ENCODE results near the gene ZC3HAV1L. TPM values are rescaled to one million over a fixed set of nuclear protein-coding genes. Genes with fewer than 3 reads are reported as not detected.

The ZC3HAV1L gene
- total and polyA plus RNA-seq, 2 experiments from 2014 or later, result 2.0 to 11.3 TPM

DNA sequence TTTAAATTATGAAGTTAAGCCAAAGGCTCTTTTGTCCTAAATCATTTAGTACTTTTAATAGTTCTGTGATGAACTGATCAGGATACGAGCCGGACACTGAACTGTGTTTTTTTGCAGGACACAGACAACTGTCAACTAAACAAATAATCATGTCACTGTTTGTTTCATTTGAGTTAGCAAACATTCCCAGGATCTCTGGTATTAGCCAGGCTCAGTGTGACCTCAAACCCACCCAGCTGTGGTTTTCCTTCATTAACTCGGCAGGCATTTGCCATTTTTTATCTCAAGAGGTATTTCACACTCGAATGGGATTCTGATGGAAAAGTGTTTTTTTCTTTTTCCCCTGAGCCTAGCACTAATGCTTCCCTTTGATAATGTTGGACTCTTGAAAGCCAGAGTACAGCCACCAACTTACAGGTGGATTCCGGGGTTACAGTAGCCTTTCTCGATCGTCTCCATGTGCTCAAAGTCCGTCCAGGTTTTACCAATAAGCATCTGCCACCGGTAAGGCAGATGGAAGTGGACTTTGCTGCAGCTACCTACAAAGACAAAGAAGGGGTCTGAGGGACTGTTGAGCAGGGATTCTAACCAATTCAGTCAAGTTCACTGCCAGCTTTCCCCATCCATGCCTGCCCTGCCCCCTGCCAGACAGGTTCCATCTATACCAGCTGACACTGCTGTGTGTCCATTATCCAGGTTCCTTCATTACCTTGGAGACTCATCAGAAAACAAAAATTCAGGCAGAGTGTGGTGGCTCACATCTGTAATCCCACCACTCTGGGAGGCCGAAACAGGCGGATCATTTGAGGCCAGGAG lies 40.2 kb upstream of the ZC3HAV1L start:
- Histone ChIP-seq H3K4me2 (no peak overlapping the region), H2AFZ (no peak overlapping the region), H3K4me1 (ENCODE audit: insufficient read depth) (no peaks in the 10 kb centered on the region), H3K9me2 (ENCODE audit: insufficient read depth) (no peaks in the 10 kb centered on the region), H3K27me3 (ENCODE audit: insufficient read depth) (no peaks in the 10 kb centered on the region), H3K4me3 (no peak overlapping the region), H3K27ac (ENCODE audit: low read depth) (0 out of 2 replicates have a peak overlapping the region, but pooled peaks have one; percentile 2), H3F3A (replicated peaks; ENCODE audit: low read depth) (no peaks in the 10 kb centered on the region), H3K36me3 (ENCODE audit: insufficient read depth) (peaks cover 8% of the 10 kb centered on the region), H3K79me2 (replicated peaks; ENCODE audit: insufficient read depth) (no peaks in the 10 kb centered on the region), H4K20me1 (replicated peaks; ENCODE audit: insufficient read depth) (no peaks in the 10 kb centered on the region; the same call in 1 of the 2 replicates)
- H3K4me3 Mint-ChIP-seq, result no peak overlapping the region
- no peak overlapping the region for H3K27ac Mint-ChIP-seq
- H3K9me3 Mint-ChIP-seq, result no peaks in the 10 kb centered on the region
- peaks cover 4% of the 10 kb centered on the region for H3K27me3 Mint-ChIP-seq (ENCODE audit: insufficient read depth, low read depth, poor library complexity)
- H3K36me3 Mint-ChIP-seq (ENCODE audit: low read depth), result peaks cover 77% of the 10 kb centered on the region
- ATAC-seq, result no peak
- no peaks in the 10 kb centered on the region; the same call in 2 of the 3 replicates for H3K4me1 Mint-ChIP-seq
- no peak for DNase-seq (ENCODE audit: low spot score)
- no peak for TF ChIP-seq NANOG (IDR thresholded peaks at IDR 0.05; ENCODE audit: borderline replicate concordance)
- TF ChIP-seq CTCF (conservative IDR thresholded peaks at IDR 0.05; ENCODE audit: low read depth in 2 of 2), result no peak
- TF ChIP-seq ZNF331 (CRISPR knock-in tag; IDR thresholded peaks at IDR 0.05; ENCODE audit: low read depth), result no peak
- no peak for TF ChIP-seq ZNF114 (CRISPR knock-in tag; IDR thresholded peaks at IDR 0.05)
- no peak for TF ChIP-seq POLR2AphosphoS5 (IDR thresholded peaks at IDR 0.05; ENCODE audit: low read depth)
- TF ChIP-seq EZH2 (IDR thresholded peaks at IDR 0.05; ENCODE audit: low read depth, unreplicated experiment), result no peak
- TF ChIP-seq EZH2phosphoT487 (IDR thresholded peaks at IDR 0.05; ENCODE audit: unreplicated experiment), result no peak
- TF ChIP-seq STAT1 (IDR thresholded peaks at IDR 0.05; ENCODE audit: unreplicated experiment), result no peak
- TF ChIP-seq ETS1 (IDR thresholded peaks at IDR 0.05), result no peak
- no peak for TF ChIP-seq CREB1 (CRISPR knock-in tag; IDR thresholded peaks at IDR 0.05; ENCODE audit: low read depth)

- peaks cover 73% of the 10 kb centered on the region for H3K36me3 Mint-ChIP-seq (ENCODE audit: low read depth)
- H3K27ac Mint-ChIP-seq, result no peak overlapping the region
- Histone ChIP-seq H3K4me2 (no peak overlapping the region), H3K4me3 (no peak overlapping the region), H3K36me3 (ENCODE audit: insufficient read depth) (peaks cover 8% of the 10 kb centered on the region), H3K9me2 (ENCODE audit: insufficient read depth) (no peaks in the 10 kb centered on the region), H2AFZ (no peak overlapping the region), H3K79me2 (replicated peaks; ENCODE audit: insufficient read depth) (no peaks in the 10 kb centered on the region), H3K27me3 (ENCODE audit: insufficient read depth) (no peaks in the 10 kb centered on the region), H3K4me1 (ENCODE audit: insufficient read depth) (no peaks in the 10 kb centered on the region), H3F3A (replicated peaks; ENCODE audit: low read depth) (no peaks in the 10 kb centered on the region), H3K27ac (ENCODE audit: low read depth) (0 out of 2 replicates have a peak overlapping the region, but pooled peaks have one; percentile 2), H4K20me1 (replicated peaks; ENCODE audit: insufficient read depth) (no peaks in the 10 kb centered on the region; the same call in 1 of the 2 replicates)
- DNase-seq (ENCODE audit: low spot score) (peak; percentile 93), ATAC-seq (peak; percentile 90)
- no peak for TF ChIP-seq STAT1 (IDR thresholded peaks at IDR 0.05; ENCODE audit: unreplicated experiment)
- no peak for TF ChIP-seq EZH2phosphoT487 (IDR thresholded peaks at IDR 0.05; ENCODE audit: unreplicated experiment)
- no peak for TF ChIP-seq ETS1 (IDR thresholded peaks at IDR 0.05)
- TF ChIP-seq CTCF (conservative IDR thresholded peaks at IDR 0.05; ENCODE audit: low read depth in 2 of 2), result peak; percentile 81 to 93
- peaks cover 4% of the 10 kb centered on the region for H3K27me3 Mint-ChIP-seq (ENCODE audit: insufficient read depth, low read depth, poor library complexity)
- H3K4me3 Mint-ChIP-seq, result no peak overlapping the region
- H3K9me3 Mint-ChIP-seq, result no peaks in the 10 kb centered on the region
- no peaks in the 10 kb centered on the region; the same call in 2 of the 3 replicates for H3K4me1 Mint-ChIP-seq
Measured at GRCh38 chr7:139075031-139075652, 39.3 kb upstream of the ZC3HAV1L start.

Data from GM23338 (cell line).